PFSK-1 (cell line): ENCODE data around the gene LIF.

Experiments
- FOXP2 ChIP-seq: optimal IDR thresholded peaks from 2 replicates; pipeline ENCODE3; 2011; ENCODE audit warnings: borderline replicate concordance, control low read depth, inconsistent platforms; ENCODE audit not compliant: insufficient read depth; ENCODE audit errors: extremely low read length, extremely low read depth
- POLR2AphosphoS5 ChIP-seq: IDR thresholded peaks from 2 replicates; pipeline ENCODE4 v1.6.1; 2012; ENCODE audit warnings: low read depth, mild to moderate bottlenecking, control low read depth, low read length, moderate library complexity
- REST ChIP-seq, 2 experiments: IDR thresholded peaks; 2 replicates each; pipeline versions ENCODE4 v1.6.1 to v1.8.0; 2011 to 2012; ENCODE audit warnings: low read depth in 2 of 2, low read length in 2 of 2, control low read depth in 1 of 2, inconsistent platforms in 1 of 2, mild to moderate bottlenecking in 1 of 2, moderate library complexity in 1 of 2; ENCODE audit not compliant: insufficient read depth in 1 of 2
- SIN3A ChIP-seq: IDR thresholded peaks from 2 replicates; pipeline ENCODE4 v1.6.1; 2012; ENCODE audit warnings: mild to moderate bottlenecking, low read length, moderate library complexity, borderline replicate concordance; ENCODE audit not compliant: insufficient read depth
- TAF1 ChIP-seq: IDR thresholded peaks from 2 replicates; pipeline ENCODE4 v1.6.1; 2012; ENCODE audit warnings: low read length, control low read depth, borderline replicate concordance; ENCODE audit not compliant: insufficient read depth

The LIF gene

GRCh38 chr22:30228509-30229359, 17.8 kb downstream of the LIF start:
- TF ChIP-seq TAF1 (no peak), FOXP2 (peak; percentile 23), SIN3A (no peak), REST (IDR thresholded peaks at IDR 0.05; ENCODE audit: insufficient read depth in 1 of 2, low read depth in 2 of 2, low read length in 2 of 2) (no peak)

GRCh38 chr22:30227438-30228228, 18.9 kb downstream of the LIF start:
- no peak for TF ChIP-seq FOXP2
- TF ChIP-seq TAF1: no peak
- TF ChIP-seq POLR2AphosphoS5: no peak
- no peak for TF ChIP-seq REST (IDR thresholded peaks at IDR 0.05; ENCODE audit: insufficient read depth in 1 of 2, low read depth in 2 of 2, low read length in 2 of 2)

GRCh38 chr22:30226192-30226832, 20.2 kb downstream of the LIF start:
- TF ChIP-seq TAF1: no peak
- no peak for TF ChIP-seq FOXP2
- TF ChIP-seq SIN3A: no peak
- no peak for TF ChIP-seq REST (IDR thresholded peaks at IDR 0.05; ENCODE audit: insufficient read depth in 1 of 2, low read depth in 2 of 2, low read length in 2 of 2)
- no peak for TF ChIP-seq POLR2AphosphoS5

GRCh38 chr22:30225220-30225927, 21.2 kb downstream of the LIF start:
- no peak for TF ChIP-seq FOXP2
- TF ChIP-seq SIN3A: no peak
